Epithelial cell of alveolus of lung (primary cell): ENCODE measurements around the gene UBFD1. TPM values are rescaled to one million over a fixed set of nuclear protein-coding genes. Genes with fewer than 3 reads are reported as not detected.

Source experiments
- total RNA-seq: library from RNA; depleted of rRNA; stranded (reverse); fragments of >200 nt; gene quantifications from 2 replicates; pipeline ENCODE4 v1.2.1, GENCODE V29; 2015

Gene UBFD1
- total RNA-seq: 92.5 and 113 TPM in 2 replicates

DNA sequence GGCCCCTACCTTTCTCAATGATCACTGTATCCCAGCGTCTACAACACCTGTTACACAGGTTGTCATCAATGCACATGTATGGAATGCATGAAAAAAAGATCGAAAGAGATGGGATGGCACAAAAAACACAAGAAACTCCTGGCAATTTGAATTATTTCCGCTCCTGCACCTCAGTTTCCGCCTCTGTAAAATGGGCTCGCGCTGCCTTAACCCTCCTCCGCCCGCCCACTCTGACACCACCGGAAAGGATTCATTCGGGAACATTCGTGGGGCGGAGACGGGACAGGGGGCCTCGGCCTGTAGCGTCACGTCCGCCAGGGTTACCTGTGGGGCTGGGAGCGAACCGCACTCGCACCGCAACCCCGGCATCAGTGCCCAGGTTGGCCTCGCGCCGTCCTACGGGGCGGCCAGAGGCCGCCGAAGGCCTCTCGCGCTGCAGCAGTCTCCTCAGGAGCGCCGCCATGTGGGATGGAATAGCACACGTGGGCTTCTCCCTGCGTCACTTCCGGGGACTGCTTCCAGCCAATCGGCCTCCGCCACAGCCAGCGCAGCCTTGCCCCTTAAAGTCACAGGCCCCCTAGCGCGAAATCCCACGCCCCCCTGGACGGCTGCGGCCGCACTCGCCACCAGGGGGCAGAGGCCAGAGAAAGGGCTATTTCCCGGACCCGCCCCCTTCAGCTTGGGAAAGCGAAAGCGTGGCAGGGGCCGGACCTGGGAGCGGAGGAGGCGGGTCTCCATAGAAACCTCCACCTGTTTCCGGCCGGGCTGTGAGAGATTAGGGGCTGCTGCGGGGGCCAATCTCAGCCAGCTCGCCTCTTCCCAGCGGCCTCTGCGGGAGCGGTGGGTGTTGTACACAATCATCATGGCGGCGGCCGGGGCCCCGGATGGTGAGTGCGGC is at the start of gene UBFD1, which contains the start of gene EARS2:
TSS of gene UBFD1 (plus strand) at position 847 of the 898 bp plus-strand sequence. CDS start at position 863, 16 bp downstream.
TSS of gene EARS2 (minus strand) at position 470 of the 898 bp plus-strand sequence. CDS start at position 463, 7 bp downstream.

GRCh38 chr16:23510164-23510914 is 47.2 kb upstream of the UBFD1 start, which contains the start of gene GGA2:
TSS of gene GGA2 (minus strand) at chr16:23510494. CDS start at chr16:23510411, 83 bp downstream.

DNA sequence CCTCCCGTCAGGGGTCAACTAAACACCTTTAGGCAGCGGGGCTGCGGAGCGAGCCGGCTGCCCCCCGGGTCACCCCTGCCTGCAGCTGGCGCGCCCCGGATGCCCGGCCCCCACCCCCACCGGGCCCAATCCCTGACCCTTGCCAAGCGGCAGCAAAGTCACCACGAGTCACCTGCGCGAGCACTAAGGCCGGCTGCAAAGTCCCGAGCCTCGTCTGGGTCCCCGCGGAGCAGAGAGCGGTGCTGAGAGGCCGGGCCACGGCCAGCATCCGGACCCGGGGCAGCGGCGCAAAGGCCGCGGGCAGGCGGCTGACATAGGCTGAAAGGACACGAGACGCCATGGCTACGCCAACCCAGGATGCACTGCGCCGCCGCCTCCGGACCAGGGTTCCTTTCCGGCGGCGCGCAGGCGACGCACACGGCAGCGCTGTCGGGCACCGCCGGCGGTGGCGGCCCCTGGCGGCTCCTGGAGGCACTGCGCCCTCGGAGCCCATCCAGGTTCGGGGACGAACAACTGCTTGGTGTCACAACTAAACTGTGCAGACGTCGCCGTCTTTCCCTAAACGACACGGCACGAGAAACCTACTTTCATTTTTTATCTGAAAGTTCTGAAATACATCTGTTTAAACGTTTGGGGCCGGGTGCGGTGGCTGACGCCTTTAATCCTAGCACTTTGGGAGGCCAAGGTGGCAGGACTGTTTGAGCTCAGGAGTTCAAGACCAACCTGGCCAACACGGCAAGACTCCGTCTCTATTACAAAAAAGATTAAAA is 38.6 kb downstream of the UBFD1 start, which contains the start of gene NDUFAB1:
TSS of gene NDUFAB1 (minus strand) at position 366 of the 770 bp plus-strand sequence. CDS start at position 340, 26 bp downstream.

Other genes with a start within 250 kb of the UBFD1 start
- 11.1 and 14.0 TPM in 2 replicates for gene COG7, start 104.5 kb upstream of the UBFD1 start, total RNA-seq
- 13.4 and 19.6 TPM in 2 replicates for gene GGA2, start 47.2 kb upstream of the UBFD1 start, total RNA-seq
- 20.2 and 32.7 TPM in 2 replicates for gene EARS2, start 377 bp upstream of the UBFD1 start, total RNA-seq
- gene NDUFAB1, start 38.6 kb downstream of the UBFD1 start, total RNA-seq: 135 and 140 TPM in 2 replicates
- gene PALB2, start 83.6 kb downstream of the UBFD1 start, total RNA-seq: 10.3 and 14.7 TPM in 2 replicates
- gene DCTN5, start 83.7 kb downstream of the UBFD1 start, total RNA-seq: 39.3 and 43.7 TPM in 2 replicates
- 28.6 and 58.6 TPM in 2 replicates for gene PLK1, start 121.2 kb downstream of the UBFD1 start, total RNA-seq
- under 0.01 TPM in 1 of 2 replicates, not detected in the other for gene ERN2, start 155.5 kb downstream of the UBFD1 start, total RNA-seq
- not detected in 2 replicates for gene CHP2, start 197.3 kb downstream of the UBFD1 start, total RNA-seq